ENCODE measurements around the gene ELP5. TPM values are rescaled to one million over a fixed set of nuclear protein-coding genes. Genes with fewer than 3 reads are reported as not detected.

ELP5 gene
- total RNA-seq, 1 donor from 2014 or later = 37.6 TPM

GRCh38 chr17:7222093-7222971 is 29.7 kb upstream of the ELP5 start:
- H3K36me3 Mint-ChIP-seq (ENCODE audit: unreplicated experiment) = peaks cover 19% of the 10 kb centered on the region
- TF ChIP-seq CTCF (IDR thresholded peaks at IDR 0.05) = no peak
- no peaks in the 10 kb centered on the region for H3K9me3 Mint-ChIP-seq (ENCODE audit: unreplicated experiment)
- no peak overlapping the region for H3K4me3 Mint-ChIP-seq (ENCODE audit: unreplicated experiment)
- H3K27ac Mint-ChIP-seq (ENCODE audit: unreplicated experiment) = no peak overlapping the region
- H3K4me1 Mint-ChIP-seq (ENCODE audit: unreplicated experiment) = peaks cover 47% of the 10 kb centered on the region
- no peak for DNase-seq (ENCODE audit: extremely low spot score, unreplicated experiment)
- no peaks in the 10 kb centered on the region for H3K27me3 Mint-ChIP-seq (ENCODE audit: unreplicated experiment)

DNA sequence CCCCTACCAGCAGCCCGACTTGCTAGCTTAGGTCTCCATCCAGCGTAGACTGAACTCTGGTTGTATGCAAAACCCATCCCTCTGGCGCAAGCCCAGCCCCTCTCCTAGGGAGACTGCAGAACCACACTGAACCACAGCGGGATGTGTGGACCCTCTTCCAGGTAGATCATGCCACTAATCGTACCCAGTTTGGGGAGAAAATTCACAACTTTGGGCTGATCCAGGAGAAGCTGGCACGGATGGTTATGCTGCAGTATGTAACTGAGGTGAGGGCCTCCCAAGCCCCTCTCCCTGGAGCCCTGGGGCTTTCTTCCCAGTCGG is 29.1 kb upstream of the ELP5 start:
- peaks cover 20% of the 10 kb centered on the region for H3K36me3 Mint-ChIP-seq (ENCODE audit: unreplicated experiment)
- H3K9me3 Mint-ChIP-seq (ENCODE audit: unreplicated experiment) = no peaks in the 10 kb centered on the region
- no peak for TF ChIP-seq CTCF (IDR thresholded peaks at IDR 0.05)
- H3K27ac Mint-ChIP-seq (ENCODE audit: unreplicated experiment) = no peak overlapping the region
- no peak for DNase-seq (ENCODE audit: extremely low spot score, unreplicated experiment)
- H3K4me3 Mint-ChIP-seq (ENCODE audit: unreplicated experiment) = no peak overlapping the region
- H3K4me1 Mint-ChIP-seq (ENCODE audit: unreplicated experiment) = peaks cover 42% of the 10 kb centered on the region
- H3K27me3 Mint-ChIP-seq (ENCODE audit: unreplicated experiment) = no peaks in the 10 kb centered on the region

- no peak for DNase-seq (ENCODE audit: extremely low spot score, unreplicated experiment)
- Mint-ChIP-seq H3K36me3 (ENCODE audit: unreplicated experiment) (peaks cover 25% of the 10 kb centered on the region), H3K4me1 (ENCODE audit: unreplicated experiment) (peaks cover 38% of the 10 kb centered on the region), H3K4me3 (ENCODE audit: unreplicated experiment) (no peak overlapping the region), H3K27ac (ENCODE audit: unreplicated experiment) (no peak overlapping the region), H3K9me3 (ENCODE audit: unreplicated experiment) (no peaks in the 10 kb centered on the region), H3K27me3 (ENCODE audit: unreplicated experiment) (no peaks in the 10 kb centered on the region)
- no peak for TF ChIP-seq CTCF (IDR thresholded peaks at IDR 0.05)
Measured at GRCh38 chr17:7223375-7223774, 28.6 kb upstream of the ELP5 start.

GRCh38 chr17:7224110-7224509 is 27.9 kb upstream of the ELP5 start:
- TF ChIP-seq CTCF (IDR thresholded peaks at IDR 0.05) = no peak
- no peak overlapping the region for H3K4me3 Mint-ChIP-seq (ENCODE audit: unreplicated experiment)
- peaks cover 29% of the 10 kb centered on the region for H3K36me3 Mint-ChIP-seq (ENCODE audit: unreplicated experiment)
- no peaks in the 10 kb centered on the region for H3K27me3 Mint-ChIP-seq (ENCODE audit: unreplicated experiment)
- no peaks in the 10 kb centered on the region for H3K9me3 Mint-ChIP-seq (ENCODE audit: unreplicated experiment)
- DNase-seq (ENCODE audit: extremely low spot score, unreplicated experiment) = no peak
- H3K27ac Mint-ChIP-seq (ENCODE audit: unreplicated experiment) = no peak overlapping the region
- peaks cover 33% of the 10 kb centered on the region for H3K4me1 Mint-ChIP-seq (ENCODE audit: unreplicated experiment)

DNA sequence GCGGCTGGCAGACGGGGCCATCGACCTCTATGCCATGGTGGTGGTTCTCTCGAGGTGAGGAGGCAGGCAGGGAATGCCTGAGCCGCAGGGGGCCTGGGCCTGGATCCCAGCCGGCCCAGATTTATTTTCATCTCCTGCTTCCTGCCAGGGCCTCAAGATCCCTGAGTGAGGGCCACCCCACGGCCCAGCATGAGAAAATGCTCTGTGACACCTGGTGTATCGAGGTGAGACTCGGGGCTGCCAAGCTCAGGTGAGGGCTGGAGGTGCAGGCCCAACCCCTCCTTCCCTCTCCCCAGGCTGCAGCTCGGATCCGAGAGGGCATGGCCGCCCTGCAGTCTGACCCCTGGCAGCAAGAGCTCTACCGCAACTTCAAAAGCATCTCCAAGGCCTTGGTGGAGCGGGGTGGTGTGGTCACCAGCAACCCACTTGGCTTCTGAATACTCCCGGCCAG is 27.3 kb upstream of the ELP5 start:
- no peak for TF ChIP-seq CTCF (IDR thresholded peaks at IDR 0.05)
- H3K27me3 Mint-ChIP-seq (ENCODE audit: unreplicated experiment) = no peaks in the 10 kb centered on the region
- H3K4me3 Mint-ChIP-seq (ENCODE audit: unreplicated experiment) = no peak overlapping the region
- peaks cover 28% of the 10 kb centered on the region for H3K4me1 Mint-ChIP-seq (ENCODE audit: unreplicated experiment)
- no peak for DNase-seq (ENCODE audit: extremely low spot score, unreplicated experiment)
- no peaks in the 10 kb centered on the region for H3K9me3 Mint-ChIP-seq (ENCODE audit: unreplicated experiment)
- H3K36me3 Mint-ChIP-seq (ENCODE audit: unreplicated experiment) = peaks cover 33% of the 10 kb centered on the region
- H3K27ac Mint-ChIP-seq (ENCODE audit: unreplicated experiment) = peak overlapping the region; percentile 38
